ENCODE measurements around the gene PABPN1. TPM values are rescaled to one million over a fixed set of nuclear protein-coding genes. Genes with fewer than 3 reads are reported as not detected.

Gene PABPN1
- total RNA-seq, 4 donors from 2014 or later, result 8.5 to 174 (median 49.4) TPM

- no peaks in the 10 kb centered on the region for H3K27me3 ChIP-seq
- intact Hi-C loops (cut with DNase I; ENCODE audit: low total_unique reads), result no loop called here
- no peak for TF ChIP-seq CTCF (IDR thresholded peaks at IDR 0.05)
- TF ChIP-seq POLR2A (IDR thresholded peaks at IDR 0.05), result no peak
- no peaks in the 10 kb centered on the region for H3K36me3 ChIP-seq
- H3K4me3 ChIP-seq, result peak overlapping the region; percentile 92 to 97
- peak overlapping the region; percentile 97 to 98 for H3K27ac ChIP-seq
- peaks cover 0 to 4% of the 10 kb centered on the region in 2 donors for H3K4me1 ChIP-seq
- H3K9me3 ChIP-seq, result no peaks in the 10 kb centered on the region
- peak in 1 of 2 donors; percentile 27 for DNase-seq
Observed at GRCh38 chr14:23284654-23285529, 36.4 kb upstream of the PABPN1 start.

GRCh38 chr14:23285530-23286019 lies 35.7 kb upstream of the PABPN1 start:
- Histone ChIP-seq H3K9me3 (no peaks in the 10 kb centered on the region), H3K27ac (peak overlapping the region; percentile 97 to 98), H3K27me3 (no peaks in the 10 kb centered on the region), H3K36me3 (no peaks in the 10 kb centered on the region), H3K4me3 (peak overlapping the region; percentile 92 to 97), H3K4me1 (peaks cover 0 to 4% of the 10 kb centered on the region in 2 donors)
- DNase-seq, result peak in 1 of 2 donors; percentile 20
- intact Hi-C loops (cut with DNase I; ENCODE audit: low total_unique reads), result no loop called here
- no peak for TF ChIP-seq CTCF (IDR thresholded peaks at IDR 0.05)

- TF ChIP-seq POLR2A (IDR thresholded peaks at IDR 0.05) (peak; percentile 74 to 83), CTCF (IDR thresholded peaks at IDR 0.05) (peak in 3 of 4 experiments; percentile 11 to 30 (median 16))
- no peaks in the 10 kb centered on the region for H3K27me3 ChIP-seq
- peak; percentile 99 to 100 for DNase-seq
- H3K4me1 ChIP-seq, result peaks cover 0 to 4% of the 10 kb centered on the region in 2 donors
- H3K27ac ChIP-seq, result peak within 1 kb of the TSS; percentile 97 to 98
- no peaks in the 10 kb centered on the region for H3K9me3 ChIP-seq
- intact Hi-C loops (cut with DNase I; ENCODE audit: low total_unique reads), result no loop called here
- peak within 1 kb of the TSS; percentile 92 to 97 for H3K4me3 ChIP-seq
- H3K36me3 ChIP-seq, result no peaks in the 10 kb centered on the region
Observed at GRCh38 chr14:23286020-23286901, 35.0 kb upstream of the PABPN1 start, which contains the start of gene HOMEZ. HOMEZ (minus strand) TSS chr14:23286132; CDS start chr14:23285952, 180 bp downstream.

GRCh38 chr14:23286902-23287479 lies 34.3 kb upstream of the PABPN1 start:
- TF ChIP-seq POLR2A (IDR thresholded peaks at IDR 0.05) (no peak), CTCF (IDR thresholded peaks at IDR 0.05) (no peak)
- Histone ChIP-seq H3K36me3 (no peaks in the 10 kb centered on the region), H3K27ac (peak overlapping the region; percentile 96 to 97), H3K27me3 (no peaks in the 10 kb centered on the region), H3K9me3 (no peaks in the 10 kb centered on the region), H3K4me1 (peaks cover 0 to 4% of the 10 kb centered on the region in 2 donors), H3K4me3 (peak overlapping the region; percentile 92 to 97)
- DNase-seq, result no peak
- intact Hi-C loops (cut with DNase I; ENCODE audit: low total_unique reads), result no loop called here

All from uterus (tissue), 4 donors.